ENCODE measurements around the gene CHTF8.

The CHTF8 gene

DNA sequence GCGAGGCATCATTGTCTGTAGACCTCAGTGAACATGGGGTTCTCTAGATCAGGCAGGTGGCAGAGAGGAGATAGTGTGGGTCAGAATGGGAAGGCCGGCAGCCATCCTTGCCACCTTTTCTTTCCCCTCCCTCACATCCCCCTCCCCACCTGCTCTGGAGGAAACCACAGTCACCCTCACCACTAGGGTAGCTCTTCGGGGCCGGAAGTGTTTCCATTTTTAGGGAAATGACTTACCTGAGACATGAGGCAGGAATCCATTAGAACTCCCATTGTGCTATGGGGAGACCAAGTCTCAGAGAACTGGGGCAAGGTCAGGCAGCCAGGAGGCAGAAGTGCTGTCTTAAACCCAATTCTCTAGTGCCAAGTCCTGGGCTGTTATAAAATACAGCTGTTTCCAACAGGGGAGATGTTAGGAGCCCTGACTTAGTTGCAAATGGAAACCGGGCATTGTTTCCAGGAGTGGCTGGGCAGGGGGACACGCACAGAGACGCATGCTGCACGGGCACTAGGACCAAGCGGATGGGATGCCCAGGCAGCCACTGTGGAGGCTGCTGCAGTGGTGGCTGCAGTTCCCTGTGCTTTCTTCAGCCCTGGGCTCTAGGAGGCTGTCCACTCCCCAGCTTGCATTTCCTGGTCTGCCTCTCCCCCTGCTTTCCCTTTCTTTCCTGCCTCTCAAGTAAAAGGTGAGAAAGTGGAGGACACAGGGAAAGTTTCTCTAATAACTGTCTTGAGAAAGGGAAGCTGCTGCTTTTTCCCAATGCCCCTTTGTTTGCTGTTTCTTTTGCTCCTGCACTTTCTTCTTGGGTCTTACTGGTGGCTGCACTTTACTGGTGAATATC is 24.1 kb downstream of the CHTF8 start:
- no peaks in the 10 kb centered on the region for H4K20me1 ChIP-seq (ENCODE audit: insufficient read depth, low read length, poor library complexity, severe bottlenecking)
- no peaks in the 10 kb centered on the region for H3F3A ChIP-seq (ENCODE audit: low read depth)
- peaks cover 10% of the 10 kb centered on the region for H3K4me1 ChIP-seq (ENCODE audit: insufficient read depth, low read length, poor library complexity, severe bottlenecking)
- H3K9me3 ChIP-seq (ENCODE audit: insufficient read depth, low read depth, low read length), result no peaks in the 10 kb centered on the region
- TF ChIP-seq CTCF (conservative IDR thresholded peaks at IDR 0.05; ENCODE audit: low read length), result no peak
- TF ChIP-seq EZH2phosphoT487 (IDR thresholded peaks at IDR 0.05; ENCODE audit: borderline replicate concordance), result no peak
- peaks cover 5% of the 10 kb centered on the region; the same call in 1 of the 2 replicates for H3K36me3 ChIP-seq (ENCODE audit: insufficient read depth, low read length)
- no peak overlapping the region for H2AFZ ChIP-seq (ENCODE audit: low read length)
- no peak overlapping the region for H3K9ac ChIP-seq (ENCODE audit: low read depth, low read length, poor library complexity, severe bottlenecking)
- H3K4me2 ChIP-seq (ENCODE audit: low read depth, low read length, poor library complexity, severe bottlenecking), result no peak overlapping the region
- H3K9me2 ChIP-seq (replicated peaks; ENCODE audit: low read depth, low read length), result no peaks in the 10 kb centered on the region
- no peaks in the 10 kb centered on the region for H3K79me2 ChIP-seq (ENCODE audit: insufficient read depth, low read length)
- no peak overlapping the region for H3K4me3 ChIP-seq (ENCODE audit: low read length, poor library complexity, severe bottlenecking)
- H3K27me3 ChIP-seq (ENCODE audit: insufficient read depth, low read length, poor library complexity, severe bottlenecking), result no peaks in the 10 kb centered on the region

DNA sequence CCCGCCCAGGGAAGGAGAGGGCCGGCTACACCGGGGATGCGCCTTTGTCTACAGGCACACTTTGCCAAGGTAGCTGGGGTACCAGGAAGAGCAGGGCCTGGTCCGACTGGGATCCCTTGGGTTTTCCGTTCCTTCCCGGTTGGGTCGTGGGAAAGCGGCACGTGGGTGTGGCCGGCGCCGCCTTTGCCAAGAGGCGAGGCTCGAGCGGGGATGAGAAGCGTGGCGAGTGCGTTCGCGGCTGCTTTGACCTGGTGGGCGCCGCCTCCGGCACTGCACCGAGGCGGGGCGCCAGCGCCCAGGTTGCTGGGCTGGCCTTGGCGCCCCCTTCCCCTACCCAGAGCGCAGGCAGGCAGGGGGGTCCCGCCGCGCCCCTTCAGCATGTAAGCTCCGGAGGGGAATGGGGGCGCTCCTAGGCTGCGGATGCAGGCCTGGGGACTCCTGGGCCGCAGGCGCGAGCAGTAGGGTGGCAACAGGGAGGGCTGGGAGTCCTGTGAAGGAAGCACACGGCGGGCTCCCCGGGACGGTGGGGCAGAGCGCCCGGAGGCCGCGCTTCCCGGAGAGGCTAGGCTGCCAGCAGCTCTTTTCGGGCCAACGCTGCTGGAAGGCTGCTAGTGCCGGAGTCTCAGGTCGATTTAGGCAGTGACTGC is 24.9 kb downstream of the CHTF8 start:
- Histone ChIP-seq H3K9me3 (ENCODE audit: insufficient read depth, low read depth, low read length) (no peaks in the 10 kb centered on the region), H3K4me2 (ENCODE audit: low read depth, low read length, poor library complexity, severe bottlenecking) (no peak overlapping the region), H3K9me2 (replicated peaks; ENCODE audit: low read depth, low read length) (no peaks in the 10 kb centered on the region), H2AFZ (ENCODE audit: low read length) (no peak overlapping the region), H3K27me3 (ENCODE audit: insufficient read depth, low read length, poor library complexity, severe bottlenecking) (no peaks in the 10 kb centered on the region), H3K36me3 (ENCODE audit: insufficient read depth, low read length) (peaks cover 5% of the 10 kb centered on the region; the same call in 1 of the 2 replicates), H3F3A (ENCODE audit: low read depth) (no peaks in the 10 kb centered on the region), H3K4me3 (ENCODE audit: low read length, poor library complexity, severe bottlenecking) (no peak overlapping the region), H3K4me1 (ENCODE audit: insufficient read depth, low read length, poor library complexity, severe bottlenecking) (peaks cover 10% of the 10 kb centered on the region), H3K79me2 (ENCODE audit: insufficient read depth, low read length) (no peaks in the 10 kb centered on the region), H3K9ac (ENCODE audit: low read depth, low read length, poor library complexity, severe bottlenecking) (no peak overlapping the region), H4K20me1 (ENCODE audit: insufficient read depth, low read length, poor library complexity, severe bottlenecking) (no peaks in the 10 kb centered on the region)
- TF ChIP-seq EZH2phosphoT487 (IDR thresholded peaks at IDR 0.05; ENCODE audit: borderline replicate concordance) (no peak), CTCF (conservative IDR thresholded peaks at IDR 0.05; ENCODE audit: low read length) (no peak)

DNA sequence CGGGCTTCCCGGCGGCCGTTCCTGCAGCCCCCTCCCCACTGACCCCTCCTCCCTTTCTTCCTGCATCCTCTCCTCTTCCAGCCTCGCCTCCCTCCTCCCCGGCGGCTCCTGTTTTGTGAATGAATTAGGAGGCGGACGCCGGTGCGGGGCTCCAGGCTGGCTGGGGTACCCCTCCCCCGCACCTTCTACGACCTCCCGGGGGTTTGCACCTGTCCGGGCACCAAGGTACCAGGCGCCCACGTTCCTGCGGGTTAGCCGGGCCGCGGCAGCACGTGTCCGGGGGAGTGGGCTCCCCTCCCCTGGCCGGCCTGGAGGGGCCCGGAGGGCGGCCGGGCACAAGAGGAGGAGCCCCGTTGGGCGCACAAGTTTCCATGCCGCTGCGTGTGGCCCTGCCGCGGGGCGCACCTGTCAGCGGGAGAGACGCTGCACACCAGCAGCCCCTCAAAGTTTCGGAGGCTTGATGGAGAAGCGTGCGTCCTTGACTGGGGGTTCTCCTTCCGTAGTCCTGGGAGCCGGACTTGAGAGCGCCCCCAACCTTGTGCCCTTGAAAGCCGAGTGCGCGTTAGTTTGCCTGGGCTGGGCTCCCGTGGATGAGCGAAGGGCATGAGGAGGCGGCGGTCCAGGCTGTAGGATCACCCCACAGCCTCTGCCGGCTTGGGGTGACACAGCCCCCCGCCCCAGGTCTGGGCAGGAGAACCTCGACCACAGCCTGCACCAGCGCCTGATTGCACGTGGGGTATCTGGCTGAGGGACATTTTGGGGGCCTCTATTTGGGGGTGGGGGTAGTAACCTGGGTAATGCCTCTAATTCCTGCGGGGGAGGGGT is 25.7 kb downstream of the CHTF8 start:
- Histone ChIP-seq H3K9ac (ENCODE audit: low read depth, low read length, poor library complexity, severe bottlenecking) (no peak overlapping the region), H3K27me3 (ENCODE audit: insufficient read depth, low read length, poor library complexity, severe bottlenecking) (no peaks in the 10 kb centered on the region), H3K4me1 (ENCODE audit: insufficient read depth, low read length, poor library complexity, severe bottlenecking) (peaks cover 10% of the 10 kb centered on the region), H4K20me1 (ENCODE audit: insufficient read depth, low read length, poor library complexity, severe bottlenecking) (no peaks in the 10 kb centered on the region), H2AFZ (ENCODE audit: low read length) (no peak overlapping the region), H3F3A (ENCODE audit: low read depth) (no peaks in the 10 kb centered on the region), H3K9me3 (ENCODE audit: insufficient read depth, low read depth, low read length) (no peaks in the 10 kb centered on the region), H3K79me2 (ENCODE audit: insufficient read depth, low read length) (no peaks in the 10 kb centered on the region), H3K36me3 (ENCODE audit: insufficient read depth, low read length) (peaks cover 5% of the 10 kb centered on the region; the same call in 1 of the 2 replicates), H3K4me2 (ENCODE audit: low read depth, low read length, poor library complexity, severe bottlenecking) (peak overlapping the region; percentile 68), H3K4me3 (ENCODE audit: low read length, poor library complexity, severe bottlenecking) (peak overlapping the region; percentile 57), H3K9me2 (replicated peaks; ENCODE audit: low read depth, low read length) (no peaks in the 10 kb centered on the region)
- TF ChIP-seq CTCF (conservative IDR thresholded peaks at IDR 0.05; ENCODE audit: low read length) (no peak), EZH2phosphoT487 (IDR thresholded peaks at IDR 0.05; ENCODE audit: borderline replicate concordance) (no peak)

Data from Loucy (cell line).